ENCODE measurements around the gene TIMP2.

GRCh38 chr17:78966123-78966813 is 41.1 kb upstream of the TIMP2 start:
- TF ChIP-seq CTCF (IDR thresholded peaks at IDR 0.05 in 4 of 5, conservative IDR thresholded peaks at IDR 0.05 in 1 of 5) (no peak), POLR2A (IDR thresholded peaks at IDR 0.05) (no peak)
